Airway epithelial cell (primary cell): ENCODE measurements around the gene RSU1. TPM values are rescaled to one million over a fixed set of nuclear protein-coding genes. Genes with fewer than 3 reads are reported as not detected.

Source experiments
- total RNA-seq: library from RNA; depleted of rRNA; stranded (reverse); fragments of >200 nt; gene quantifications from 2 replicates; pipeline ENCODE4 v1.2.3, GENCODE V29; 2015

RSU1 gene
- total RNA-seq = 32.8 and 54.3 TPM in 2 replicates

DNA sequence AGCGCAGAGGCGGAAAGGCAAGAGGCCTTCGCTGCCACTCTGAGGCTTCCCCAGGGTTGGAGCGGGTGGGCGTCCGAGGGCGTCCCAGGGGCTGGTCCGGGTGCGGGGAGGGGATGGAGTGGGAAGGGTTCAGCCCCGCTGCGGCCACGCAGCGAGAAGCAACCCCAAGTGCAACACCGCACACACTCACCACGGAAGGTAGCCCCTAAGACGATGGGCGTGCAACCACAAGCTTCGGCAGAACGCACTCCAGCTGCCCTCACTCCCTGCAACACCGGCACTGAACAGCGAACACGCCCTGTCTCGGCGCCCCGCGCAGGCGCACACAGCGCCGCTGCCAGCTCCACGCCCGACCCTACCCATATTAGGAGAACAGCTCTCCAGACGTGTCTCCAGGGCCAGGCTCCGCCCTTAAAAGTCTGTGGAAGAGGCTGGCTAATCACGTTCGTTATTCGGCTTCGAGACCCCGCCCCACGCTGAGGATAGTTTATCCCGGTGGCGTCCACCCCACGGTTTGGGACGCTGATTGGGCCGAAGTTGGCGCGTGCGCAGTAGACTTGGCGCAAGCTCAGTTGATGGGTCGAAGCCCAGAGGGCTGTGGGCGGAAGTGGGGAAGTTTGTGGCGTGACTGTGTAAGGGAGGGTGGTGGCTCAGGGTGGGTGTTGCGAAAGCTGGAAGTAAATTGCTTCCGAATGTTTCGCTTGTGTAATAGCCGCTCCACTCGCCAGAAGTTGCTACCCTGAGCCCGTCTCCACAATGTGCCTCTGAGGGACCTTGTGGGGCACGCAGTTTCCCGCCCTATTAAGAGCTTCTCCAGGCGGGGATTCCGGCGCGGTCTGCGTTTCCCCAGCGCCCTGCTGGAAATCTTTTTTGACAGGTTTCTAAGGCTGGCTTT lies at the start of gene RSU1:
RSU1 (minus strand) TSS at position 300 of the 895 bp plus-strand sequence. CDS start 343 bp downstream, outside the sequence.

